H9 (cell line): Measurements from ENCODE around the gene FAM161B. TPM values are rescaled to one million over a fixed set of nuclear protein-coding genes. Genes with fewer than 3 reads are reported as not detected.

Experiments used
- DNase-seq: peaks from one replicate; pipeline ENCODE4 v3.0.0-alpha.2; 2017
- H2AFZ ChIP-seq: one replicate; pipeline ENCODE4 v1.6.1; 2013; ENCODE audit warnings: mild to moderate bottlenecking, low read length, control low read depth, moderate library complexity
- H2AK5ac ChIP-seq: 2 replicates; pipeline ENCODE4 v1.6.1; 2013; ENCODE audit warnings: low read length, control low read depth, mixed read lengths; ENCODE audit not compliant: insufficient read length
- H2BK120ac ChIP-seq: one replicate; pipeline ENCODE4 v1.6.1; 2013; ENCODE audit warnings: low read depth, mild to moderate bottlenecking, low read length, control low read depth, inconsistent platforms; ENCODE audit not compliant: poor library complexity, severe bottlenecking
- H2BK12ac ChIP-seq: 2 replicates; pipeline ENCODE4 v1.6.1; 2013; ENCODE audit warnings: low read length, control low read depth, mixed read lengths, low read depth; ENCODE audit not compliant: insufficient read length
- H2BK15ac ChIP-seq: 2 replicates; pipeline ENCODE4 v1.6.1; 2013; ENCODE audit warnings: low read depth, low read length, control low read depth
- H2BK20ac ChIP-seq: one replicate; pipeline ENCODE4 v1.6.1; 2013; ENCODE audit warnings: low read depth, mild to moderate bottlenecking, low read length, control low read depth, inconsistent platforms; ENCODE audit not compliant: poor library complexity, severe bottlenecking
- H2BK5ac ChIP-seq: 2 replicates; pipeline ENCODE4 v1.6.1; 2013; ENCODE audit warnings: low read length, control low read depth, mixed read lengths; ENCODE audit not compliant: insufficient read length
- H3K14ac ChIP-seq: 2 replicates; pipeline ENCODE4 v1.6.1; 2013; ENCODE audit warnings: low read length, control low read depth; ENCODE audit not compliant: insufficient read depth
- H3K18ac ChIP-seq: 2 replicates; pipeline ENCODE4 v1.6.1; 2013; ENCODE audit warnings: low read depth, mild to moderate bottlenecking, mixed read lengths, low read length, control low read depth; ENCODE audit not compliant: insufficient read length
- H3K23ac ChIP-seq: 2 replicates; pipeline ENCODE4 v1.6.1; 2013; ENCODE audit warnings: low read length, control low read depth, mixed read lengths, low read depth; ENCODE audit not compliant: insufficient read length
- H3K23me2 ChIP-seq: 2 replicates; pipeline ENCODE4 v1.6.1; 2013; ENCODE audit warnings: low read depth, mild to moderate bottlenecking, mixed read lengths, low read length, control low read depth; ENCODE audit not compliant: insufficient read length, poor library complexity, severe bottlenecking
- H3K27ac ChIP-seq: 2 replicates; pipeline ENCODE4 v1.5.1; 2013; ENCODE audit warnings: low read length, control low read depth, mixed read lengths, low read depth; ENCODE audit not compliant: insufficient read length
- H3K27me3 ChIP-seq: 2 replicates; pipeline ENCODE4 v1.6.1; 2013; ENCODE audit warnings: low read length, control low read depth, inconsistent platforms; ENCODE audit not compliant: insufficient read depth
- H3K4ac ChIP-seq: 2 replicates; pipeline ENCODE4 v1.6.1; 2013; ENCODE audit warnings: low read depth, mild to moderate bottlenecking, control low read depth, inconsistent platforms, low read length, moderate library complexity
- H3K4me1 ChIP-seq: 2 replicates; pipeline ENCODE4 v1.6.1; 2013; ENCODE audit warnings: low read length, control low read depth, inconsistent platforms; ENCODE audit not compliant: insufficient read depth
- H3K4me2 ChIP-seq: 2 replicates; pipeline ENCODE4 v1.6.1; 2013; ENCODE audit warnings: low read length, control low read depth, mixed read lengths; ENCODE audit not compliant: insufficient read length, insufficient read depth
- H3K56ac ChIP-seq: 2 replicates; pipeline ENCODE4 v1.6.1; 2013; ENCODE audit warnings: low read depth, mild to moderate bottlenecking, mixed read lengths, low read length, control low read depth; ENCODE audit not compliant: insufficient read length
- H3K79me1 ChIP-seq: 2 replicates; pipeline ENCODE4 v1.6.1; 2013; ENCODE audit warnings: low read depth, mild to moderate bottlenecking, moderate library complexity, low read length, control low read depth, inconsistent platforms; ENCODE audit not compliant: insufficient read depth, poor library complexity, severe bottlenecking
- H3K79me2 ChIP-seq: 2 replicates; pipeline ENCODE4 v1.6.1; 2013; ENCODE audit warnings: low read length, control low read depth, inconsistent platforms; ENCODE audit not compliant: insufficient read depth
- H3K9ac ChIP-seq: 2 replicates; pipeline ENCODE4 v1.6.1; 2013; ENCODE audit warnings: low read length, control low read depth, mixed read lengths; ENCODE audit not compliant: insufficient read length; ENCODE audit errors: extremely low read depth
- H3K9me3 ChIP-seq: one replicate; pipeline ENCODE4 v1.6.1; 2013; ENCODE audit warnings: low read depth, low read length, inconsistent platforms; ENCODE audit not compliant: control insufficient read depth
- H3T11ph ChIP-seq: one replicate; pipeline ENCODE4 v1.6.1; 2013; ENCODE audit warnings: mild to moderate bottlenecking, low read length, control low read depth, inconsistent platforms
- H4K20me1 ChIP-seq: one replicate; pipeline ENCODE4 v1.6.1; 2013; ENCODE audit not compliant: control insufficient read depth, insufficient read length, insufficient read depth
- H4K5ac ChIP-seq: 2 replicates; pipeline ENCODE4 v1.6.1; 2013; ENCODE audit warnings: low read depth, mild to moderate bottlenecking, mixed read lengths, low read length, control low read depth; ENCODE audit not compliant: insufficient read length
- H4K8ac ChIP-seq: replicated peaks from 2 replicates; pipeline ENCODE4 v1.6.1; 2013; ENCODE audit warnings: low read length, control low read depth, mixed read lengths, low read depth; ENCODE audit not compliant: insufficient read length
- H4K91ac ChIP-seq: 2 replicates; pipeline ENCODE4 v1.6.1; 2013; ENCODE audit warnings: low read depth, mild to moderate bottlenecking, moderate library complexity, mixed read lengths, low read length, control low read depth; ENCODE audit not compliant: insufficient read length
- H3K27ac Mint-ChIP-seq, 3 experiments: 2 replicates in 2 of 3; 3 replicates in 1 of 3; pipeline ENCODE4 v1.8.0; 2020 to 2021; ENCODE audit warnings: mixed read lengths in 3 of 3, mild to moderate bottlenecking in 1 of 3, moderate library complexity in 1 of 3
- H3K27me3 Mint-ChIP-seq: 2 replicates; pipeline ENCODE4 v1.8.0; 2021; ENCODE audit warnings: low read depth, mild to moderate bottlenecking, moderate library complexity, mixed read lengths
- H3K36me3 Mint-ChIP-seq, 3 experiments: 2 replicates in 2 of 3; 3 replicates in 1 of 3; pipeline ENCODE4 v1.8.0; 2020 to 2021; ENCODE audit warnings: low read depth in 3 of 3, mixed read lengths in 3 of 3; ENCODE audit not compliant: insufficient read depth in 1 of 3
- H3K4me1 Mint-ChIP-seq, 2 experiments: 2 replicates each; pipeline ENCODE4 v1.8.0; 2020; ENCODE audit warnings: mixed read lengths in 2 of 2
- H3K4me3 Mint-ChIP-seq, 2 experiments: 2 replicates in 1 of 2; 3 replicates in 1 of 2; pipeline ENCODE4 v1.8.0; 2020 to 2021; ENCODE audit warnings: mild to moderate bottlenecking in 2 of 2, mixed read lengths in 2 of 2, moderate library complexity in 1 of 2
- H3K9me3 Mint-ChIP-seq, 2 experiments: 2 replicates in 1 of 2; 3 replicates in 1 of 2; pipeline ENCODE4 v1.8.0; 2020; ENCODE audit warnings: mild to moderate bottlenecking in 2 of 2, mixed read lengths in 2 of 2, moderate library complexity in 1 of 2
- CTCF ChIP-seq: fragments of 200-600 bp; sonication (generic); conservative IDR thresholded peaks from 3 replicates; pipeline ENCODE4 v1.8.0; 2021; ENCODE audit warnings: antibody characterized with exemption, mild to moderate bottlenecking
- WGBS: extraction: QIAGEN DNeasy Blood & Tissue Kit; methylation state at CpG from one replicate; pipeline ENCODE4 v1.1.7; 2013; ENCODE audit warnings: missing lambda C conversion rate, low lambda C conversion rate, mixed read lengths; ENCODE audit not compliant: insufficient read length; ENCODE audit errors: extremely low coverage; 5-methylcytosine and 5-hydroxymethylcytosine counted together
- total RNA-seq: library from RNA; stranded (reverse); gene quantifications from 2 replicates; pipeline ENCODE4 v1.2.1, GENCODE V29; 2021

FAM161B gene
- total RNA-seq, 1 experiment from 2014 or later: 0.92 TPM

GRCh38 chr14:73884438-73885190 lies 65.3 kb downstream of the FAM161B start:
- Histone ChIP-seq H3T11ph (no peak overlapping the region), H3K27me3 (no peaks in the 10 kb centered on the region), H3K9ac (no peak overlapping the region), H2BK120ac (no peak overlapping the region), H2AFZ (no peak overlapping the region), H3K4me2 (no peak overlapping the region), H4K8ac (no peak overlapping the region), H2AK5ac (no peak overlapping the region), H3K27ac (no peak overlapping the region), H3K79me2 (peaks cover 10% of the 10 kb centered on the region; the same call in 1 of the 2 replicates), H3K56ac (no peak overlapping the region), H3K23me2 (peaks cover 13% of the 10 kb centered on the region), H3K14ac (no peak overlapping the region), H4K5ac (no peak overlapping the region), H2BK5ac (no peak overlapping the region), H3K4me1 (no peaks in the 10 kb centered on the region), H2BK20ac (no peak overlapping the region), H3K23ac (no peak overlapping the region), H4K20me1 (no peaks in the 10 kb centered on the region), H2BK15ac (no peak overlapping the region), H4K91ac (no peak overlapping the region), H3K79me1 (peaks cover 3% of the 10 kb centered on the region), H3K9me3 (no peaks in the 10 kb centered on the region), H3K18ac (no peak overlapping the region), H3K4ac (no peak overlapping the region), H2BK12ac (no peak overlapping the region)
- peak overlapping the region in 1 of 3 experiments; percentile 7; a peak in 1 of 7 replicates for H3K27ac Mint-ChIP-seq
- peaks cover 19 to 21% of the 10 kb centered on the region in 2 experiments for H3K4me1 Mint-ChIP-seq
- 100% methylated on average over 1 of the region's 8 CpGs for WGBS
- peak overlapping the region; percentile 1 to 5; a peak in 2 of 5 replicates for H3K4me3 Mint-ChIP-seq
- no peaks in the 10 kb centered on the region; a peak in 1 of 5 replicates for H3K9me3 Mint-ChIP-seq
- H3K36me3 Mint-ChIP-seq: peaks cover 0 to 6% (median 4%) of the 10 kb centered on the region in 3 experiments; a peak in 4 of 7 replicates
- no peak for DNase-seq
- H3K27me3 Mint-ChIP-seq: no peaks in the 10 kb centered on the region
- TF ChIP-seq CTCF: no peak

Other genes with a start within 250 kb of the FAM161B start
- 56.1 and 58.0 TPM in 2 replicates for gene PNMA1, start 235.7 kb downstream of the FAM161B start, total RNA-seq
- 5.5 and 6.7 TPM in 2 replicates for gene PTGR2, start 98.3 kb downstream of the FAM161B start, total RNA-seq
- gene ZNF410, start 63.2 kb downstream of the FAM161B start, total RNA-seq: 24.5 and 28.1 TPM in 2 replicates
- gene COQ6, start 208 bp upstream of the FAM161B start, total RNA-seq: 12.0 and 15.4 TPM in 2 replicates
- 6.8 and 7.7 TPM in 2 replicates for gene ENTPD5, start 69.2 kb upstream of the FAM161B start, total RNA-seq
- 0.61 and 0.66 TPM in 2 replicates for gene BBOF1, start 69.3 kb upstream of the FAM161B start, total RNA-seq
- gene ALDH6A1, start 134.4 kb upstream of the FAM161B start, total RNA-seq: 36.8 and 37.8 TPM in 2 replicates
- gene LIN52, start 134.9 kb upstream of the FAM161B start, total RNA-seq: 9.9 and 11.0 TPM in 2 replicates